Activated CD4-positive, alpha-beta T cell treated with anti-CD3 and anti-CD28 coated beads for 36 hours (primary cell): Measurements from ENCODE around the gene CBLC. TPM values are rescaled to one million over a fixed set of nuclear protein-coding genes. Genes with fewer than 3 reads are reported as not detected.

Experiments used
- ATAC-seq: fragments of 200-7000 bp; cut with Tn5 transposase; one replicate; pipeline ENCODE4 v1.10.0; 2021; ENCODE audit warnings: mild to moderate bottlenecking, moderate library complexity
- CTCF ChIA-PET: fragments of 350-600 bp; sonication (Branson Sonifier 250); formaldehyde crosslinking; loops from one replicate; lab custom pipeline; 2021; ENCODE audit warnings: antibody characterized with exemption; lab: Charles Lee
- POLR2A ChIA-PET: fragments of 350-600 bp; sonication (Branson Sonifier 250); formaldehyde crosslinking; loops from one replicate; lab custom pipeline; 2021; ENCODE audit warnings: antibody characterized with exemption, inconsistent platforms; lab: Charles Lee
- DNase-seq: peaks from one replicate; pipeline ENCODE4 v3.0.0-alpha.2; 2020
- H3K27ac Mint-ChIP-seq: one replicate; pipeline ENCODE4 v1.8.0; 2021; ENCODE audit warnings: mixed read lengths
- H3K27me3 Mint-ChIP-seq: one replicate; pipeline ENCODE4 v1.8.0; 2021; ENCODE audit warnings: mixed read lengths
- H3K36me3 Mint-ChIP-seq: one replicate; pipeline ENCODE4 v1.8.0; 2021; ENCODE audit warnings: low read depth, mixed read lengths
- H3K4me1 Mint-ChIP-seq: one replicate; pipeline ENCODE4 v1.8.0; 2021; ENCODE audit warnings: mixed read lengths
- H3K4me3 Mint-ChIP-seq: one replicate; pipeline ENCODE4 v1.8.0; 2021; ENCODE audit warnings: mild to moderate bottlenecking, moderate library complexity, mixed read lengths
- H3K9me3 Mint-ChIP-seq: one replicate; pipeline ENCODE4 v1.8.0; 2021; ENCODE audit warnings: low read depth, mixed read lengths
- intact Hi-C, 2 experiments: fragments of 100-400 bp; cut with DNase I in 1 of 2; cut with micrococcal nuclease in 1 of 2; formaldehyde crosslinking; loops; one replicate each; pipeline versions ENCODE4 v1.14.2 to v1.15.1; 2022 to 2024; cut with DNase I, micrococcal nuclease
- total RNA-seq, 2 experiments: library from RNA; stranded (reverse); gene quantifications; one replicate each; pipeline ENCODE4 v1.2.3, GENCODE V29; 2021

The CBLC gene
- total RNA-seq, 2 experiments from 2014 or later = not detected

DNA sequence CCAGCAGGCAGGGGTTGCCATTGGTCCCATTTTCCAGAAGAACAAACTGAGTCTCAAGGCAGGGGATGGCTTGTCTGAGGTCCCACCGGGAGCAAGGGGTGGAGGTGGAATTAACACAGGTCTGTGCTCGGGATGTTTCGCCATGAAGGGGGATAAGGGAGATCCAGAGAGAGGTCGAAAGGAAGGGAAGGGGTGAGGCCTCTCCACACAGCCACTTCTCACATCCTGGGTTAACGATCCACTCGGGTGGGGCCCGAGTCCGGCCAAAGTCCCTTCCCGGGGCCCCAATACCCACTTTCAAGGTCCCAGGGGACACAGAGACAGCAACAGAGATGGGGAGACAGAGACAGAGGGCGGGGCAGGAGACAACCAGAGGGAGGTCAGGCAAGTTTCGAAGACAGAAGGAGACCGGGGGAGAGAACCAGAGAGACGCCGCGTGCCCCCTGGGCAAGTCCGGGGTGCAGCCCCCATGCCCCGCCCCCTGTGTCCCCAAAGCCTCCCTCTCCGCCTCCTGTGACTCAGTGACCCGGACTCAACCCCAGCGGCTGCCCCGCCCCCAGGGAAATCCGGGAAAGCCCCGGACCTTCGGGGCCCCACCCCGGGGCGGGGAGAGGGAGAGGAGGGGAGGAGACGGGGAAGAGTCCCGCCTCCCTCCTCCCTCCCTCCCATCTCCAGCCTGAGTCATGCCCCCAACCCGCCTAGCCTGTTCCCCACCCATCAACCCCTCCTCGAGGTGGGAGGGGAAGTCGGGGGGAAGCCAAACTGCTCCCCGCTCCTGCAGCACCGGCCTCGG lies 30.5 kb upstream of the CBLC start:
- ATAC-seq = peak; percentile 85
- CTCF ChIA-PET = no interaction called here
- peak; percentile 98 for DNase-seq
- Mint-ChIP-seq H3K4me1 (peaks cover 43% of the 10 kb centered on the region), H3K9me3 (no peaks in the 10 kb centered on the region), H3K4me3 (peak overlapping the region; percentile 91), H3K27ac (peak overlapping the region; percentile 95), H3K27me3 (no peaks in the 10 kb centered on the region), H3K36me3 (peaks cover 29% of the 10 kb centered on the region)
- intact Hi-C loops = loop anchor here (1.0 to 5.0 kb wide), 12 partner anchors 23 to 1285 kb away; partner anchors contain the start of genes BLOC1S3 (in 1 of the 2), CLPTM1 (in 1 of the 2), RELB (in 1 of the 2) and TRAPPC6A (in 1 of the 2)
- POLR2A ChIA-PET = no interaction called here

DNA sequence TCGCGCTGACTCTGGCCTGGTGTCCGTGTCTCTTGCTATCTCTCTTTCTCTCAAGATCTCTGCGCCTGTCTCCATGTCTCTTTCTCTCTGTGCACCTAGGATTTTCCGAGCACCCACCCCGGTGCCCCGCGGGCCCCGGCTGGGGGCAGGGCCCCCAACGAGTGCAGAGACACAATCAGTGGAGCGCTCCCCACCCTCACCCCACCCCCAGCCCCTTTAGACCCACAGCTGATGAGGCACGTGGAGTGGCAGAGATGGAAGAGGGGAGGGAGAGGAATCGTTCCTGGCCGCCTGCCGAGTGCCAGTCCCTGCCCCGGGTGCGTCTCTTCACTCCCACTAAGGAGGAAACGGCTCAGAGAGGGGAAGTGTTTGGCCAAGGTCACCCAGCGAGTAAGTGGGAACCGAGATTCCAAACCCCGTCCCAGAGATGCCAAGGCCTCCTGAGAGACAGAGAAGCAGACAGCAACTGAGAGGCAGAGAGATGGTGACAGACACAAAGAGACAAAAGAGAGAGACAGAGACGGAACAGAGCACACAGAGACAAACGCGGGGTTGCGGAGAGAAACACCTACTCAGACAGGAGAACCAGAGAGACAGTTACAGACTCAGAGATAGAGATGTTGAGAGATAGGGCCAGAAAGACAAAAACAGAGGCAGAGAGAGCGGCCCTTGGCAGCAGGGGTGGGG lies 29.8 kb upstream of the CBLC start:
- H3K27me3 Mint-ChIP-seq = no peaks in the 10 kb centered on the region
- CTCF ChIA-PET = no interaction called here
- H3K4me3 Mint-ChIP-seq = peak overlapping the region; percentile 91
- POLR2A ChIA-PET = no interaction called here
- H3K4me1 Mint-ChIP-seq = peaks cover 51% of the 10 kb centered on the region
- H3K9me3 Mint-ChIP-seq = no peaks in the 10 kb centered on the region
- peak overlapping the region; percentile 95 for H3K27ac Mint-ChIP-seq
- peak; percentile 65 for DNase-seq
- intact Hi-C loops = loop anchor here (1.0 to 5.0 kb wide), 13 partner anchors 22 to 1286 kb away; partner anchors contain the start of genes BLOC1S3 (in 1 of the 2), CLPTM1 (in 1 of the 2), RELB (in 1 of the 2) and SMG9 (in 1 of the 2)
- ATAC-seq = peak; percentile 37
- H3K36me3 Mint-ChIP-seq = peaks cover 37% of the 10 kb centered on the region

DNA sequence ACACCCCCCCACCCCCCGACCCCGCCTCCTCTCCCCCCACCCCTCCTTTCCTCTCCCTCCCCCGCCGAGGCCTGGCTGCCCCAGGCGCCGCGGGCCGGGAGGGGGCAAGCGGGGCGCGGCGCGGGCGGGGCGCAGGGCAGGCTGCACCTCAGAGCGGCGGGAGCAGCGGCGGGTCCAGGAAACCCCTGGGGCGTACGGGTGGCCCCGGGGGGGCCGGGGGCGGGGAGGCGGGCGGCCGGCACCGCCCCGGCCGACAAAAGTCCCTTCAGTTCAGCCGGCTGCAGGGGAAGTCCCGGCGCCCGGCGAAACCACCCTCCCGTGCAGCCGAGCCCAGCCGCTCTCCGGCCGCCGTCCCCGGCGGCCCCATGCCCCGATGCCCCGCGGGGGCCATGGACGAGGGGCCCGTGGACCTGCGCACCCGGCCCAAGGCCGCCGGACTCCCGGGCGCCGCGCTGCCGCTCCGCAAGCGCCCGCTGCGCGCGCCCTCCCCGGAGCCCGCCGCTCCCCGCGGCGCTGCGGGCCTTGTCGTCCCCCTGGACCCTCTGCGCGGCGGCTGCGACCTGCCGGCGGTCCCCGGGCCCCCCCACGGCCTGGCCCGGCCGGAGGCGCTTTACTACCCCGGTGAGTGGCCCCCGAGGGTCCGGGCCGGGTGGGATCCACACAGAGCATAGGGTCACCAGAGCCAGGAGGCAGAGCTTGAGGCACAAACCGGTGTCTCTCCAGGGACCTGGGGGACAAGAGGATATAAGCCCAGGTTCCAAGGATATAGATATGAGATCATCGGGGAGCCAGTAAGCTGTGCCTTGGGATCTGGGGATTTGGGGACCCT lies 29.1 kb upstream of the CBLC start, which contains the start of gene BCL3:
BCL3 (plus strand) TSS at position 283 of the 829 bp plus-strand sequence; CDS start at position 366, 83 bp downstream.
- intact Hi-C loops = loop anchor here in 1 of 2 experiments (2.0 to 5.0 kb wide), 3 partner anchors 759 to 1286 kb away; partner anchors contain the start of genes SMG9 and VASP
- Mint-ChIP-seq H3K4me3 (peak within 1 kb of the TSS; percentile 94), H3K27ac (peak within 1 kb of the TSS; percentile 95), H3K4me1 (peaks cover 52% of the 10 kb centered on the region), H3K27me3 (no peaks in the 10 kb centered on the region), H3K9me3 (no peaks in the 10 kb centered on the region), H3K36me3 (peaks cover 40% of the 10 kb centered on the region)
- ChIA-PET POLR2A (no interaction called here), CTCF (interaction anchor here (1.3 to 2.0 kb wide), 3 partner anchors 22 to 92 kb away, joined by 3 to 11 read pairs (median 7); no protein-coding TSS in a partner anchor)
- ATAC-seq = peak; percentile 42
- DNase-seq = peak; percentile 87

- peaks cover 46% of the 10 kb centered on the region for H3K36me3 Mint-ChIP-seq
- peaks cover 52% of the 10 kb centered on the region for H3K4me1 Mint-ChIP-seq
- H3K27me3 Mint-ChIP-seq = no peaks in the 10 kb centered on the region
- DNase-seq (no peak), ATAC-seq (no peak)
- peak overlapping the region; percentile 94 for H3K4me3 Mint-ChIP-seq
- H3K9me3 Mint-ChIP-seq = no peaks in the 10 kb centered on the region
- intact Hi-C loops = loop anchor here in 1 of 2 experiments (2.0 to 5.0 kb wide), 3 partner anchors 758 to 1287 kb away; partner anchors contain the start of genes SMG9 and VASP
- ChIA-PET CTCF (interaction anchor here (0.6 to 2.0 kb wide), 4 partner anchors 21 to 92 kb away, joined by 3 to 11 read pairs (median 5); no protein-coding TSS in a partner anchor), POLR2A (interaction anchor here (0.6 kb wide), 1 partner anchor 17 kb away, joined by 3 read pairs; no protein-coding TSS in a partner anchor)
- peak overlapping the region; percentile 86 for H3K27ac Mint-ChIP-seq
Observed at GRCh38 chr19:44749292-44749691, 28.4 kb upstream of the CBLC start.

DNA sequence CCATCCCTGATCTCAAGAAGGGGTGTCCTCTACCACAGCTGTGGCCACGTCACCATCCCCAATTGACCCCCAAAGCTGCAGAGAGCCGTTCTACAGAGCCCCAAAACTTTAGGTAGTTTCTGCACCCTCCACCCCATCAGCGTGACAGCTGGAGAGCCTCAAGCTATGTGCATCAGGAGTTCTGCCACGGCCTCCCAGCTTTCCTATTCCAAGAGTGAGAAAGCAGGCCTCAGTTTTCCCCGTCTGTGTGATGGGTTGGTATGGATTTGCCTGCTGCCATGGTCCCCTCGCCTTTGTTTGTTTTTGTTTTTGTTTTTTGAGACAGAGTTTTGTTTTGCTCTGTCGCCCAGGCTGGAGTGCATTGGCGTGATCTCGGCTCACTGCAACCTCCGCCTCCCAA lies 27.7 kb upstream of the CBLC start:
- Mint-ChIP-seq H3K4me1 (peaks cover 57% of the 10 kb centered on the region), H3K4me3 (peak overlapping the region; percentile 94), H3K9me3 (no peaks in the 10 kb centered on the region), H3K36me3 (peaks cover 52% of the 10 kb centered on the region), H3K27ac (peak overlapping the region; percentile 86), H3K27me3 (no peaks in the 10 kb centered on the region)
- POLR2A ChIA-PET = no interaction called here
- intact Hi-C loops = loop anchor here in 1 of 2 experiments (2.0 to 10.0 kb wide), 8 partner anchors 163 to 1855 kb away; partner anchors contain the start of genes CALM3, GEMIN7, SMG9 and VASP
- CTCF ChIA-PET = interaction anchor here (1.3 to 2.0 kb wide), 3 partner anchors 21 to 93 kb away, joined by 3 to 11 read pairs (median 7); no protein-coding TSS in a partner anchor
- ATAC-seq (no peak), DNase-seq (no peak)

DNA sequence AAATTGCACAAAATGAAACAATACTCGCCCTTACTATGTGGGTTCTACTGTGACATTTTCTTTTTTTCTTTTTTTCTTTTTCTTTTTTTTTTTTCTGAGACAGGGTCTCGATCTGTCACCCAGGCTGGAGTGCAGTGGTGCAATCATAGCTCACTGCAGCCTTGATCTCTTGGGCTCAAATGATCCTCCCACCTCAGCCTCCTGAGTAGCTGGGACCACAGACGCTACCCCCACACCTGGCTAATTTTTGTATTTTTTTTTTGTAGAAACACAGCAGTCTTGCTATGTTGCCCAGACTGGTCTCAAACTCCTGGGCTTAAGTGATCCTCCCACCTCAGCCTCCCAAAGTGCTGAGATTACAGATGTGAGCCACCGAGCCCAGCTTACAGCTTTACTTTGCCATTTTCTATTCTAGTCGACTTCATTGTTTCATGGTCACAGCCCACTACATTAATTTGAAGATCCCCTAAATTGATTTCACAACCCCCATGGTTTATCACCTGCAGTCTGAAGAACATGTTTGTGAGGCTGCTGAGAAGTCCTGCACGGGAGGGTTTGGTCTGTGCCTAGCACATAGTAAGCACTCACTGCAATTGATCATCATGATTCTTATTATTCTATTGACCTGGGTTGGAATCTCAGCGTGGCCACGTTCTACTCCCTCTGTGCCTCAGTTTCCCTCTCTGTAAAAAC lies 25.4 kb upstream of the CBLC start:
- Mint-ChIP-seq H3K27me3 (no peaks in the 10 kb centered on the region), H3K4me1 (peaks cover 50% of the 10 kb centered on the region), H3K36me3 (peaks cover 68% of the 10 kb centered on the region), H3K9me3 (no peaks in the 10 kb centered on the region), H3K4me3 (peak overlapping the region; percentile 94), H3K27ac (peak overlapping the region; percentile 97)
- DNase-seq = no peak
- CTCF ChIA-PET = interaction anchor here (0.6 to 2.0 kb wide), 4 partner anchors 14 to 108 kb away, joined by 3 to 16 read pairs (median 4); partner anchors contain the start of gene PVR
- no peak for ATAC-seq
- POLR2A ChIA-PET = interaction anchor here (0.7 to 1.1 kb wide), 2 partner anchors 13 to 28 kb away, joined by 5 to 6 read pairs; no protein-coding TSS in a partner anchor
- intact Hi-C loops = loop anchor here in 1 of 2 experiments (2.0 to 10.0 kb wide), 6 partner anchors 165 to 1853 kb away; partner anchors contain the start of genes CALM3, GEMIN7, PPP1R37 and ZNF180

DNA sequence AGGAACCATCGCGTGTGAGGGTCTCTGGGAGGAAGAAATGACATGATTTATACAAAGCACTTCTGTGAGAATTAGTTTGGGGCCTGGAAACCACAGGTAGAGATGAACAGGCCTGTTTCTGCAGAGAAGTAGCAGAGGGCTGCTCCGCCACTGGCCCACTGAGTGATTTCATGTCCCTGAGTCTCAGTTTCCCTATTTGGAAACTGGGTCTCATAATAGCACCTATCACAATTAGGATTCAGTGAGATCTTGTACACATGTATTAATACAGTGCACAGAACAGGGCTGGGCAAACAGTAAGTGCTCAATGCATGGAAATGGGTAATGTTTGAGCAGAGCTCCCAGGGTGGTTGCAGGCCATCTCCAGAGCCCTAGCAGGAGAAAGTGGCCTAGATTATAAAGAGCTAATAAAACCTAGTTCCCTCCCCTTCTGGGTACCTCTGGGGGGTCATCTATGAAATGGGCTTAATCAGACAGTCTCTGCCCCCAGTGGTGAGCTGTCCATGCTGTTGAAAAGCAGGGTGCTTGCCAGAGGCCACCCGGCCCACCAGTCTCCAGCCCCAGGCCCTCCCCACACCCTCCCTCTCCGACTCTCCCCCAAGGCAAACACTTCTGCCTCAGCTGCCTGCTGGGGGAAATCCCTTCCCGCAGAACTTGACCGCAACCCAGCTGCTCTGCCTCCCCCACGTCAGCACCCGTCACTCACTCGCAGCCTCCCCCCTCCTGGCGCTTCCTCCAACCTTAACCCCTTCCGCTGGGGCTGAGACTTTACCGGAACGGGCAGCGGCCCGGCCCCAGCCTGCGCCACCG lies 24.7 kb upstream of the CBLC start:
- ATAC-seq (peak; percentile 79), DNase-seq (peak; percentile 98)
- Mint-ChIP-seq H3K4me1 (peaks cover 54% of the 10 kb centered on the region), H3K9me3 (no peaks in the 10 kb centered on the region), H3K4me3 (peak overlapping the region; percentile 94), H3K27ac (peak overlapping the region; percentile 97), H3K27me3 (no peaks in the 10 kb centered on the region), H3K36me3 (peaks cover 73% of the 10 kb centered on the region)
- intact Hi-C loops = loop anchor here (1.0 to 10.0 kb wide), 12 partner anchors 8 to 1852 kb away; partner anchors contain the start of genes CALM3 (in 1 of the 2), CLPTM1 (in 1 of the 2), GEMIN7 (in 1 of the 2) and PPP1R37 (in 1 of the 2)
- ChIA-PET POLR2A (interaction anchor here (0.8 to 1.6 kb wide), 4 partner anchors 11 to 201 kb away, joined by 4 to 5 read pairs (median 5); no protein-coding TSS in a partner anchor), CTCF (interaction anchor here (1.2 to 2.0 kb wide), 5 partner anchors 13 to 29 kb away, joined by 3 to 16 read pairs (median 4); no protein-coding TSS in a partner anchor)

GRCh38 chr19:44753626-44753931 lies 24.1 kb upstream of the CBLC start:
- DNase-seq = no peak
- Mint-ChIP-seq H3K4me3 (peak overlapping the region; percentile 94), H3K27ac (peak overlapping the region; percentile 97), H3K4me1 (peaks cover 57% of the 10 kb centered on the region), H3K27me3 (no peaks in the 10 kb centered on the region), H3K36me3 (peaks cover 78% of the 10 kb centered on the region), H3K9me3 (no peaks in the 10 kb centered on the region)
- ChIA-PET CTCF (interaction anchor here (0.7 to 2.0 kb wide), 6 partner anchors 12 to 176 kb away, joined by 3 to 16 read pairs (median 4); no protein-coding TSS in a partner anchor), POLR2A (interaction anchor here (0.8 to 1.6 kb wide), 4 partner anchors 12 to 201 kb away, joined by 4 to 5 read pairs (median 5); no protein-coding TSS in a partner anchor)
- intact Hi-C loops = loop anchor here (1.0 to 10.0 kb wide), 12 partner anchors 8 to 1851 kb away; partner anchors contain the start of genes CALM3 (in 1 of the 2), CLPTM1 (in 1 of the 2), GEMIN7 (in 1 of the 2) and PPP1R37 (in 1 of the 2)
- ATAC-seq = no peak
